Measurements from ENCODE around the gene HAPLN2. TPM values are rescaled to one million over a fixed set of nuclear protein-coding genes. Genes with fewer than 3 reads are reported as not detected.

Gene HAPLN2
- total RNA-seq, 2 experiments from 2014 or later: not detected

DNA sequence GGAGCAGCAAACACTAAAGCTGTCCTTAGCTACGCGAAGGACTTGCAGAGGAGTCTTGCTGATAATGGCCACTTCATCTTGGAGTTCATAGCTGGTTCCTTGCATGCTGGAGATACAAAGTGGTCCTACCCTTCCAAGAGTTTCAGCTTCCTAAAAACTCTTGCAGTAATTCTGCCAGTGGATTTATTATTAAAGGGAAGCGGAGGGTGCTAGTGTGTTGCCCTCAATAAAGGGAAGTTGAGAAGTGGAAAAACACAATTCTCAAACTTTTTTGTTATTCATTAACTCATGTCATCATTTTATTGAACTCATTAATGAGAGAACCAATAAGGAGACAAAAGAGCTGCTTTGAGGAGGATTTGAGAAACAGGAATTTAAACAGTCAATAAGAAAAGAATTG is 6.5 kb upstream of the HAPLN2 start:
- intact Hi-C loops (cut with micrococcal nuclease): no loop called here
- Mint-ChIP-seq H3K27ac (no peak overlapping the region), H3K27me3 (peaks cover 9% of the 10 kb centered on the region), H3K36me3 (ENCODE audit: low read depth) (no peaks in the 10 kb centered on the region), H3K9me3 (no peaks in the 10 kb centered on the region), H3K4me1 (ENCODE audit: low read depth) (peaks cover 8% of the 10 kb centered on the region), H3K4me3 (no peak overlapping the region)
- ATAC-seq: no peak
- POLR2A ChIA-PET: interaction anchor here (0.6 to 1.0 kb wide), 6 partner anchors 13 to 227 kb away, joined by 3 to 6 read pairs (median 4); partner anchors contain the start of gene NAXE
- CTCF ChIA-PET: interaction anchor here (0.8 to 6.5 kb wide), 11 partner anchors 9 to 226 kb away, joined by 3 to 88 read pairs (median 6); partner anchors contain the start of gene CRABP2
- TF ChIP-seq, protein P1, sequence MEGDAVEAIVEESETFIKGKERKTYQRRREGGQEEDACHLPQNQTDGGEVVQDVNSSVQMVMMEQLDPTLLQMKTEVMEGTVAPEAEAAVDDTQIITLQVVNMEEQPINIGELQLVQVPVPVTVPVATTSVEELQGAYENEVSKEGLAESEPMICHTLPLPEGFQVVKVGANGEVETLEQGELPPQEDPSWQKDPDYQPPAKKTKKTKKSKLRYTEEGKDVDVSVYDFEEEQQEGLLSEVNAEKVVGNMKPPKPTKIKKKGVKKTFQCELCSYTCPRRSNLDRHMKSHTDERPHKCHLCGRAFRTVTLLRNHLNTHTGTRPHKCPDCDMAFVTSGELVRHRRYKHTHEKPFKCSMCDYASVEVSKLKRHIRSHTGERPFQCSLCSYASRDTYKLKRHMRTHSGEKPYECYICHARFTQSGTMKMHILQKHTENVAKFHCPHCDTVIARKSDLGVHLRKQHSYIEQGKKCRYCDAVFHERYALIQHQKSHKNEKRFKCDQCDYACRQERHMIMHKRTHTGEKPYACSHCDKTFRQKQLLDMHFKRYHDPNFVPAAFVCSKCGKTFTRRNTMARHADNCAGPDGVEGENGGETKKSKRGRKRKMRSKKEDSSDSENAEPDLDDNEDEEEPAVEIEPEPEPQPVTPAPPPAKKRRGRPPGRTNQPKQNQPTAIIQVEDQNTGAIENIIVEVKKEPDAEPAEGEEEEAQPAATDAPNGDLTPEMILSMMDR (IDR thresholded peaks at IDR 0.05): no peak
- no peak for DNase-seq

DNA sequence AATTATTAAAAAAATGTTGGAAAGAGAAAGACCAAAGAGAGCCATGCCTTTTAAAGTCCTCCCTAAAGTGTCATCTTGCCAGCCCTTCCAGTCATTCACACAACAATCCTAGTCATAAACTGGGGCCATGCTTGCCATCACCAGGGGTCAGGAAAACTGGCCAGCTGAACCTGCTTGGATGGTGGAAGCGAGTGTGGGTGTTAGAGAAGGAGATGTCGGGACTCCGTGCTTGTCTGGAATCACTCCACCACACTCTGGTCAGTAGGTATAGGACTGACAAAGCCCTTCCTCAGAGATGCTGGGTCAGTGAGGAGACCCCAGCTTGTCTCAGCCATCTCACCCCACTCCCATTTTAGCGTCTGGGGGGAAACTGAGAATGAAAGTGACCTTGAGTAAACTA is 3.3 kb upstream of the HAPLN2 start:
- CTCF ChIA-PET: interaction anchor here (6.5 kb wide), 1 partner anchor 10 kb away, joined by 88 read pairs; no protein-coding TSS in a partner anchor
- H3K4me3 Mint-ChIP-seq: no peak overlapping the region
- no peak overlapping the region for H3K27ac Mint-ChIP-seq
- no peaks in the 10 kb centered on the region for H3K36me3 Mint-ChIP-seq (ENCODE audit: low read depth)
- H3K27me3 Mint-ChIP-seq: peaks cover 29% of the 10 kb centered on the region
- POLR2A ChIA-PET: interaction anchor here (1.6 kb wide), 1 partner anchor 24 kb away, joined by 5 read pairs; the partner anchor contains the start of gene NAXE
- DNase-seq (no peak), ATAC-seq (no peak)
- H3K9me3 Mint-ChIP-seq: no peaks in the 10 kb centered on the region
- H3K4me1 Mint-ChIP-seq (ENCODE audit: low read depth): no peaks in the 10 kb centered on the region
- intact Hi-C loops (cut with micrococcal nuclease): no loop called here
- TF ChIP-seq, protein P1 (IDR thresholded peaks at IDR 0.05): no peak

DNA sequence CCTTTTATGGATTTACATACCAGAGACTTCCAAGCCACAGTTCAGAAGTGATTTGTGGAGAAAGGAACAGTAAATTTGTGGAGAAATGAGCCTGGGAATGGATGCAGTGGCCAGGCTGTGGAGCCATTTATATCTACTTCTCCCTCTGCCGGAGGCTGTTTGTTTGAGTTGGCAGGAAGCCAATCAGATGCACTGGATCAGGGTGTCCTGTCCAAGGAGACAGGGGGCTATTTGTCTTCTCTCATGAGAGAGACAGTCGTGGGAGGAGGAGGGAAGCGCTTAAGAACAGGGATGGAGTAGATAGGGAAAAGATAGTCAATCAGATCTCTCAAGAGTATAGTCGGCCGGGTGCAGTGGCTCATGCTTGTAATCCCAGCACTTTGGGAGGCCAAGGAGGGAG is 2.8 kb upstream of the HAPLN2 start:
- no peaks in the 10 kb centered on the region for H3K4me1 Mint-ChIP-seq (ENCODE audit: low read depth)
- no peaks in the 10 kb centered on the region for H3K9me3 Mint-ChIP-seq
- intact Hi-C loops (cut with micrococcal nuclease): no loop called here
- ATAC-seq (no peak), DNase-seq (no peak)
- TF ChIP-seq, protein P1 (IDR thresholded peaks at IDR 0.05): no peak
- H3K36me3 Mint-ChIP-seq (ENCODE audit: low read depth): no peaks in the 10 kb centered on the region
- H3K27me3 Mint-ChIP-seq: peaks cover 29% of the 10 kb centered on the region
- no peak overlapping the region for H3K27ac Mint-ChIP-seq
- H3K4me3 Mint-ChIP-seq: no peak overlapping the region
- ChIA-PET POLR2A (interaction anchor here (1.6 kb wide), 1 partner anchor 24 kb away, joined by 5 read pairs; the partner anchor contains the start of gene NAXE), CTCF (interaction anchor here (0.9 to 6.5 kb wide), 5 partner anchors 8 to 231 kb away, joined by 3 to 88 read pairs (median 10); no protein-coding TSS in a partner anchor)

DNA sequence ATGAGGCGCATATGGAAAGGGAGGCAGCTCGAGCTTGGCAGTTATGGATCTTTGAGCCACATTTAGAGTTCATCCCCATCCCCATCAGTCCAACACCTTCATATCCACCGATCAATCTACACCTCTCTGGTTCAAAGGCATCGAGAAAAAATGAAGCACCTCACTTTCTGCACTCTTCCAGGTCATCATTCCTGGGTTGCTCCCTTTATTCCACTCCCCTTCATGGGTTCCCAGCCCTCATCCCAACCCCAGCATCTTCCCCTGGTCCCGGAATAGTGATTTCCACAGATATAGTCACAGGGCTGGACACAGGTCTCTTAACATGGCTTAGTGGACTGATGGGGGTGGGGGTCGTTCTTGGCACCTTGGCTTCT is 354 bp downstream of the HAPLN2 start:
- H3K4me3 Mint-ChIP-seq: no peak overlapping the region
- ChIA-PET CTCF (interaction anchor here (1.2 to 2.6 kb wide), 10 partner anchors 8 to 234 kb away, joined by 3 to 34 read pairs (median 6); no protein-coding TSS in a partner anchor), POLR2A (interaction anchor here (1.0 to 1.1 kb wide), 2 partner anchors 42 to 86 kb away, joined by 3 read pairs; partner anchors contain the start of gene CRABP2)
- DNase-seq: no peak
- intact Hi-C loops (cut with micrococcal nuclease): no loop called here
- peaks cover 43% of the 10 kb centered on the region for H3K27me3 Mint-ChIP-seq
- ATAC-seq: no peak
- peaks cover 4% of the 10 kb centered on the region for H3K4me1 Mint-ChIP-seq (ENCODE audit: low read depth)
- no peaks in the 10 kb centered on the region for H3K36me3 Mint-ChIP-seq (ENCODE audit: low read depth)
- H3K9me3 Mint-ChIP-seq: no peaks in the 10 kb centered on the region
- H3K27ac Mint-ChIP-seq: no peak overlapping the region
- TF ChIP-seq, protein P1 (IDR thresholded peaks at IDR 0.05): no peak

DNA sequence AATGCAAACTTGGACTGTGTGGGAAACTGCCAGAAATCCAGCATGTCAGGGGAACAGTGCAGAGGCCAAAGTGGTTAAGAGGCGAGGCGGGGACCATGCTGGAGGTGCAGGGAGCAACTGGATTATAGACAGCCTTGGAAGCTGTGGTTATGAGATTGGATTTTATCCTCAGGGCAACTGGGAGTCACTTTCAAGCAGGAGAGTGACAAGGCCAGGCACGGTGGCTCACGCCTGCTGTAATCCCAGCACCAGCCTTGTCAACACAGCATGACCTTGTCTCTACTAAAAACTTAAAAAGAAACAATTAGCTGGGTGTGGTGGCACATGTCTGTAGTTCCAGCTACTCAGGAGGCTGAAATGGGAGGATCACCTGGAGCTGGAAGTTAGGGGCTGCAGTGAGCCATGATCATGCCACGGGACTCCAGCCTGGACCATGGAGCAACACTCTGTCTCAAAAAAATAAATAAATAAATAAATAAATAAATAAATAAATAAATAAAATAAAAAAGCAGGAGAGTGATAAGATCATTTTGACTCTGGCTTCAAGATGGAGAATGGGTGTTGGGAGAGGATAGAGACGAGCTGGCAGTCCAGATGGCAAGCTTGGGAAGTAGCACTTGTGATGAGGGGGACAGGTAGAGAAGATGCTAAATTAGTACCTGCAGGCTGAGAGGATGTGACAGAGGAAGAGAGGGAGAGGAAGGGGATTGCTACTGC is 3.5 kb downstream of the HAPLN2 start:
- Mint-ChIP-seq H3K4me1 (ENCODE audit: low read depth) (peaks cover 10% of the 10 kb centered on the region), H3K36me3 (ENCODE audit: low read depth) (no peaks in the 10 kb centered on the region), H3K4me3 (no peak overlapping the region), H3K27me3 (peaks cover 47% of the 10 kb centered on the region), H3K9me3 (no peaks in the 10 kb centered on the region), H3K27ac (no peak overlapping the region)
- intact Hi-C loops (cut with micrococcal nuclease): loop anchor here (5.0 kb wide), 1 partner anchor 35 kb away; no protein-coding TSS in a partner anchor
- ChIA-PET CTCF (interaction anchor here (1.2 to 12.4 kb wide), 10 partner anchors 11 to 236 kb away, joined by 4 to 273 read pairs (median 17); partner anchors contain the start of genes BCAN, CRABP2 and NES), POLR2A (interaction anchor here (0.7 kb wide), 1 partner anchor 238 kb away, joined by 3 read pairs; no protein-coding TSS in a partner anchor)
- ATAC-seq (no peak), DNase-seq (no peak)
- TF ChIP-seq, protein P1 (IDR thresholded peaks at IDR 0.05): no peak
